HepG2 (cell line): ENCODE measurements around the gene SURF1. TPM values are rescaled to one million over a fixed set of nuclear protein-coding genes. Genes with fewer than 3 reads are reported as not detected.

ENCODE experiments used
- ATAC-seq: fragments of 200-7000 bp; cut with Tn5 transposase; 3 replicates; pipeline ENCODE4 v1.9.1; 2020; ENCODE audit warnings: mild to moderate bottlenecking, moderate library complexity
- BruUV-seq: library from RNA; stranded (reverse); fragments of 400-500 nt; replicated peaks from 2 replicates; lab custom pipeline; 2021; lab: Mats Ljungman, UMichigan
- CTCF ChIA-PET: fragments of 300-600 bp; formaldehyde crosslinking; extraction: SDS; loops from one replicate; lab custom pipeline; 2021; ENCODE audit warnings: low total read pairs, inconsistent platforms, low intra/inter-chr PET ratio; lab: Yijun Ruan, JAX
- POLR2A ChIA-PET: fragments of 350-600 bp; sonication (Branson Sonifier 250); formaldehyde crosslinking; loops from one replicate; lab custom pipeline; 2020; ENCODE audit warnings: antibody characterized with exemption, inconsistent platforms; lab: Yijun Ruan, JAX
- DNase-seq: peaks from one replicate; pipeline ENCODE4 v3.0.0-alpha.2; 2015; ENCODE audit warnings: low spot score
- FAIRE-seq: peaks from 3 replicates; lab custom pipeline; 2011; peaks lifted over from hg19 to GRCh38; lab: Jason Lieb, UNC
- H2AFZ ChIP-seq: one replicate; pipeline ENCODE4 v1.6.1; 2011; ENCODE audit warnings: low read length, inconsistent platforms
- H3K27ac ChIP-seq: fragments of 300-600 bp; 3 replicates; pipeline ENCODE4 v1.8.0; 2011; ENCODE audit warnings: mixed run types, mild to moderate bottlenecking, mixed read lengths, low read length, inconsistent platforms; ENCODE audit not compliant: insufficient read depth; ENCODE audit errors: extremely low read length
- H3K27me3 ChIP-seq, 2 experiments: fragments of 200-600 bp in 1 of 2; 2 replicates in 1 of 2; 3 replicates in 1 of 2; pipeline versions ENCODE4 v1.6.0 to v1.8.0; 2011; ENCODE audit warnings: low read length in 2 of 2, mild to moderate bottlenecking in 2 of 2, moderate library complexity in 2 of 2, inconsistent platforms in 1 of 2; ENCODE audit not compliant: insufficient read depth in 2 of 2, control insufficient read depth in 1 of 2
- H3K36me3 ChIP-seq, 2 experiments: fragments of 200-600 bp in 1 of 2; replicated peaks in 1 of 2; 2 replicates in 1 of 2; 3 replicates in 1 of 2; pipeline versions ENCODE4 v1.5.1 to v1.8.0; 2011; ENCODE audit warnings: low read length in 2 of 2, inconsistent platforms in 1 of 2; ENCODE audit not compliant: insufficient read depth in 2 of 2, control insufficient read depth in 1 of 2
- H3K4me1 ChIP-seq: 2 replicates; pipeline ENCODE4 v1.5.1; 2012; ENCODE audit warnings: low read length, inconsistent platforms; ENCODE audit not compliant: insufficient read depth
- H3K4me2 ChIP-seq: 2 replicates; pipeline ENCODE4 v1.6.0; 2011; ENCODE audit warnings: low read depth, low read length, inconsistent platforms
- H3K4me3 ChIP-seq, 3 experiments: fragments of 200-600 bp in 1 of 3; sonication (generic), shearing (Covaris generic) in 1 of 3; replicated peaks in 1 of 3; 2 replicates each; pipeline ENCODE4 v1.5.1; 2011 to 2016; ENCODE audit warnings: low read length in 3 of 3, inconsistent platforms in 2 of 3, low read depth in 2 of 3, mild to moderate bottlenecking in 2 of 3, control low read depth in 1 of 3, mixed read lengths in 1 of 3; ENCODE audit not compliant: insufficient read depth in 1 of 3
- H3K79me2 ChIP-seq: one replicate; pipeline ENCODE4 v1.6.1; 2011; ENCODE audit warnings: low read length, inconsistent platforms; ENCODE audit not compliant: insufficient read depth
- H3K9ac ChIP-seq: 2 replicates; pipeline ENCODE4 v1.6.0; 2011; ENCODE audit warnings: mild to moderate bottlenecking, low read depth, low read length, inconsistent platforms; ENCODE audit not compliant: insufficient read depth
- H3K9me3 ChIP-seq: 2 replicates; pipeline ENCODE4 v1.5.1; 2012; ENCODE audit warnings: mild to moderate bottlenecking, low read length
- H4K20me1 ChIP-seq: 2 replicates; pipeline ENCODE4 v1.6.0; 2011; ENCODE audit warnings: inconsistent platforms, mild to moderate bottlenecking, low read length, moderate library complexity; ENCODE audit not compliant: insufficient read depth
- E2F1 ChIP-seq: sonication (generic); formaldehyde crosslinking; IDR thresholded peaks from 2 replicates; pipeline ENCODE4 v1.5.0; 2020; ENCODE audit warnings: missing genetic modification reagents
- FOXC1 ChIP-seq: sonication (generic); formaldehyde crosslinking; IDR thresholded peaks from 2 replicates; pipeline ENCODE4 v1.8.0; 2022; ENCODE audit warnings: mild to moderate bottlenecking, missing genetic modification reagents, borderline replicate concordance
- FOXP1 ChIP-seq, 2 experiments: fragments of 450-650 bp in 1 of 2; IDR thresholded peaks; 2 replicates each; pipeline ENCODE4 v1.6.1; 2017 to 2018; ENCODE audit warnings: antibody characterized with exemption in 1 of 2
- HMGXB3 ChIP-seq: sonication (generic); formaldehyde crosslinking; IDR thresholded peaks from 2 replicates; pipeline ENCODE4 v1.4.0; 2020; ENCODE audit warnings: missing genetic modification reagents, borderline replicate concordance
- HNRNPL ChIP-seq: fragments of 200-400 bp; formaldehyde crosslinking; IDR thresholded peaks from 2 replicates; pipeline ENCODE4 v1.6.1; 2017; ENCODE audit warnings: mild to moderate bottlenecking, low read depth, low read length
- HOMEZ ChIP-seq: IDR thresholded peaks from 2 replicates; pipeline ENCODE4 v1.6.1; 2016; ENCODE audit warnings: low read depth
- MEIS2 ChIP-seq: sonication (generic); formaldehyde crosslinking; IDR thresholded peaks from 2 replicates; pipeline ENCODE4 v1.9.0; 2021; ENCODE audit warnings: mild to moderate bottlenecking, missing genetic modification reagents
- SOX5 ChIP-seq: IDR thresholded peaks from 2 replicates; pipeline ENCODE4 v1.6.1; 2016; ENCODE audit warnings: borderline replicate concordance
- SP2 ChIP-seq: sonication (generic); formaldehyde crosslinking; IDR thresholded peaks from 2 replicates; pipeline ENCODE4 v1.5.1; 2020; ENCODE audit warnings: mild to moderate bottlenecking, missing genetic modification reagents
- SSRP1 ChIP-seq: IDR thresholded peaks from 2 replicates; pipeline ENCODE4 v1.6.1; 2016; ENCODE audit warnings: control low read depth
- TERF1 ChIP-seq: sonication (generic); formaldehyde crosslinking; IDR thresholded peaks from 2 replicates; pipeline ENCODE4 v1.8.0; 2022; ENCODE audit warnings: mild to moderate bottlenecking, missing genetic modification reagents, moderate library complexity
- ZEB1 ChIP-seq: IDR thresholded peaks from 2 replicates; pipeline ENCODE4 v1.6.1; 2012; ENCODE audit warnings: mild to moderate bottlenecking, low read depth, inconsistent platforms; ENCODE audit not compliant: insufficient replicate concordance
- ZNF484 ChIP-seq: sonication (generic); formaldehyde crosslinking; IDR thresholded peaks from 2 replicates; pipeline ENCODE4 v1.5.1; 2020; ENCODE audit warnings: mild to moderate bottlenecking, low read depth, missing genetic modification reagents, borderline replicate concordance
- ZNF577 ChIP-seq: sonication (generic); formaldehyde crosslinking; IDR thresholded peaks from 2 replicates; pipeline ENCODE4 v1.4.0; 2020; ENCODE audit warnings: mild to moderate bottlenecking, low read depth, missing genetic modification reagents, borderline replicate concordance
- ZNF672 ChIP-seq: sonication (generic); formaldehyde crosslinking; IDR thresholded peaks from 2 replicates; pipeline ENCODE4 v1.8.1; 2022; ENCODE audit warnings: missing genetic modification reagents
- WGBS: methylation state at CpG from one replicate; pipeline ENCODE4 v1.1.6; 2017; ENCODE audit warnings: low lambda C conversion rate; 5-methylcytosine and 5-hydroxymethylcytosine counted together
- in situ Hi-C: cut with HindIII; loops from 2 replicates; pipeline ENCODE4 v1.10.0; 2017; ENCODE audit warnings: low pct_unique_long_range_greater_than_20kb; ENCODE audit not compliant: extremely low pct_ligation_motif_present
- intact Hi-C: fragments of 100-400 bp; cut with micrococcal nuclease; formaldehyde crosslinking; loops from one replicate; pipeline ENCODE4 v1.10.0; 2022; ENCODE audit not compliant: unreplicated experiment
- polyA plus RNA-seq, 8 experiments: library from polyadenylated mRNA; depleted of rRNA in 3 of 8; stranded (reverse) in 7 of 8; unstranded in 1 of 8; fragments of >200 nt; fragmentation: Illumina TruSeq in 4 of 8; extraction: Trizol in 4 of 8; gene quantifications; 2 replicates each; pipeline versions ENCODE4 v1.2.1 to v1.2.3, GENCODE V29; 2011 to 2016; ENCODE audit warnings: low read depth in 4 of 8, missing spikeins in 1 of 8, mixed read lengths in 1 of 8; ENCODE audit not compliant: insufficient read depth in 1 of 8
- total RNA-seq, 5 experiments: library from RNA; depleted of rRNA; stranded (reverse); fragments of >200 nt; fragmentation: Illumina TruSeq; extraction: Trizol; gene quantifications; 2 replicates each; pipeline ENCODE4 v1.2.3, GENCODE V29; 2016; ENCODE audit warnings: low read depth in 1 of 5

SURF1 gene
- total and polyA plus RNA-seq, 2 of the 13 experiments (the other 11 are each of a cell fraction or from before 2014, with no cell fraction given): 17.8 to 40.7 TPM

GRCh38 chr9:133353548-133353947 is 2.7 kb downstream of the SURF1 start (continued):
- TF ChIP-seq HOMEZ (CRISPR knock-in tag) (no peak), ZNF672 (no peak), ZNF484 (CRISPR knock-in tag) (no peak), ZEB1 (no peak), HNRNPL (no peak), TERF1 (CRISPR knock-in tag) (no peak)
- TF ChIP-seq, all 625 proteins: peak for 2

GRCh38 chr9:133352635-133353340 is 3.5 kb downstream of the SURF1 start:
- no peaks in the 10 kb centered on the region; a peak in 1 of 5 replicates for H3K27me3 ChIP-seq
- peaks cover 45% of the 10 kb centered on the region for H3K4me1 ChIP-seq
- no peaks in the 10 kb centered on the region for H3K9me3 ChIP-seq
- ATAC-seq (no peak), DNase-seq (no peak), FAIRE-seq (no peak)
- ChIA-PET POLR2A (no interaction called here), CTCF (no interaction called here)
- no peak overlapping the region for H3K4me2 ChIP-seq
- H3K9ac ChIP-seq: no peak overlapping the region
- in situ Hi-C loops: no loop called here
- H3K79me2 ChIP-seq: peaks cover 34% of the 10 kb centered on the region
- no peak overlapping the region for H3K27ac ChIP-seq
- no TSS peak for BruUV-seq
- H3K4me3 ChIP-seq: no peak overlapping the region
- WGBS: 94% methylated on average over 8 of the region's 8 CpGs
- peaks cover 18 to 43% of the 10 kb centered on the region in 2 experiments for H3K36me3 ChIP-seq
- H2AFZ ChIP-seq: no peak overlapping the region
- intact Hi-C loops: no loop called here
- peaks cover 19% of the 10 kb centered on the region for H4K20me1 ChIP-seq
- no peak for TF ChIP-seq HMGXB3 (CRISPR knock-in tag)
- TF ChIP-seq FOXC1: no peak
- TF ChIP-seq SOX5 (CRISPR knock-in tag): no peak
- TF ChIP-seq E2F1: no peak
- no peak for TF ChIP-seq FOXP1 (IDR thresholded peaks at IDR 0.05)
- no peak for TF ChIP-seq FOXP1 (CRISPR knock-in tag; IDR thresholded peaks at IDR 0.05)
- TF ChIP-seq SSRP1 (CRISPR knock-in tag): no peak; the same call in 1 of the 2 replicates
- TF ChIP-seq ZNF577: no peak
- no peak for TF ChIP-seq SP2 (CRISPR knock-in tag)
- TF ChIP-seq MEIS2: no peak
